K562 (cell line): Measurements from ENCODE around the gene CD207. TPM values are rescaled to one million over a fixed set of nuclear protein-coding genes. Genes with fewer than 3 reads are reported as not detected.

Experiments
- ATAC-seq: fragments of 200-7000 bp; cut with Tn5 transposase; 3 replicates; pipeline ENCODE4 v1.9.1; 2020; ENCODE audit warnings: moderate library complexity
- BruUV-seq: library from RNA; stranded (reverse); fragments of 400-500 nt; replicated peaks from 2 replicates; lab custom pipeline; 2021; lab: Mats Ljungman, UMichigan
- CTCF ChIA-PET: fragments of 300-600 bp; formaldehyde crosslinking; extraction: SDS; loops from one replicate; lab custom pipeline; 2021; ENCODE audit warnings: low intra/inter-chr PET ratio; lab: Yijun Ruan, JAX
- POLR2A ChIA-PET: fragments of 300-600, 350-650 bp; sonication (Branson Sonifier 250); formaldehyde crosslinking; extraction: SDS; loops from one replicate; lab custom pipeline; 2021; ENCODE audit warnings: antibody characterized with exemption, inconsistent platforms; lab: Yijun Ruan, JAX
- DNase-seq, 4 experiments: peaks; one replicate each; pipeline versions ENCODE4 v3.0.0 to v3.0.0-alpha.2; 2011 to 2018; ENCODE audit warnings: low spot score in 3 of 4, mixed read lengths in 3 of 4; ENCODE audit errors: extremely low read depth in 1 of 4
- FAIRE-seq: peaks from 2 replicates; lab custom pipeline; 2011; peaks lifted over from hg19 to GRCh38; lab: Jason Lieb, UNC
- H2AFZ ChIP-seq: 2 replicates; pipeline ENCODE4 v1.6.0; 2011; ENCODE audit warnings: low read depth, low read length, control low read depth, inconsistent platforms
- H3K27ac ChIP-seq: fragments of 200-600 bp; 3 replicates; pipeline ENCODE4 v1.8.0; 2011; ENCODE audit warnings: low read depth, mild to moderate bottlenecking, control low read depth, inconsistent platforms, low read length, moderate library complexity, mixed read lengths; ENCODE audit errors: extremely low read depth
- H3K27me3 ChIP-seq, 2 experiments: fragments of 300-600 bp in 1 of 2; 2 replicates in 1 of 2; 3 replicates in 1 of 2; pipeline versions ENCODE4 v1.6.0 to v1.8.0; 2011; ENCODE audit warnings: inconsistent platforms in 2 of 2, low read length in 2 of 2, mild to moderate bottlenecking in 1 of 2, mixed read lengths in 1 of 2, moderate library complexity in 1 of 2; ENCODE audit not compliant: control insufficient read depth in 2 of 2, insufficient read depth in 2 of 2
- H3K36me3 ChIP-seq: fragments of 300-600 bp; 3 replicates; pipeline ENCODE4 v1.8.0; 2011; ENCODE audit warnings: mild to moderate bottlenecking, low read length, inconsistent platforms; ENCODE audit not compliant: control insufficient read depth, insufficient read depth
- H3K4me1 ChIP-seq, 2 experiments: fragments of 200-600 bp in 1 of 2; replicated peaks in 1 of 2; 2 replicates in 1 of 2; 3 replicates in 1 of 2; pipeline versions ENCODE4 v1.5.1 to v1.8.0; 2011; ENCODE audit warnings: inconsistent platforms in 2 of 2, low read length in 2 of 2, mild to moderate bottlenecking in 1 of 2, mixed read lengths in 1 of 2, moderate library complexity in 1 of 2; ENCODE audit not compliant: control insufficient read depth in 2 of 2, insufficient read depth in 2 of 2
- H3K4me2 ChIP-seq: 2 replicates; pipeline ENCODE4 v1.6.1; 2011; ENCODE audit warnings: low read length, control low read depth, inconsistent platforms, mixed read lengths; ENCODE audit not compliant: insufficient read depth
- H3K4me3 ChIP-seq: fragments of 200-600 bp; sonication (generic), shearing (Covaris generic); 2 replicates; pipeline ENCODE4 v1.5.1; 2016; ENCODE audit warnings: control low read depth, inconsistent platforms
- H3K79me2 ChIP-seq: fragments of 200-600 bp; 3 replicates; pipeline ENCODE4 v1.8.0; 2011; ENCODE audit warnings: low read length, inconsistent platforms; ENCODE audit not compliant: control insufficient read depth, insufficient read depth
- H3K9ac ChIP-seq, 2 experiments: 2 replicates each; pipeline versions ENCODE4 v1.6.0 to v1.6.1; 2011; ENCODE audit warnings: low read depth in 2 of 2, low read length in 2 of 2, control low read depth in 1 of 2, inconsistent platforms in 1 of 2, mild to moderate bottlenecking in 1 of 2, mixed read lengths in 1 of 2; ENCODE audit not compliant: insufficient read depth in 1 of 2
- H3K9me1 ChIP-seq: one replicate; pipeline ENCODE4 v1.6.0; 2011; ENCODE audit warnings: inconsistent platforms, mild to moderate bottlenecking, low read length, moderate library complexity; ENCODE audit not compliant: control insufficient read depth, insufficient read depth
- H3K9me3 ChIP-seq: replicated peaks from 2 replicates; pipeline ENCODE4 v1.5.1; 2011; ENCODE audit warnings: low read depth, low read length, inconsistent platforms; ENCODE audit not compliant: control insufficient read depth, insufficient read depth
- H4K20me1 ChIP-seq: replicated peaks from 2 replicates; pipeline ENCODE4 v1.6.1; 2011; ENCODE audit warnings: low read length, inconsistent platforms, mixed read lengths; ENCODE audit not compliant: control insufficient read depth, insufficient read depth
- ARID1B ChIP-seq: fragments of 450-650 bp; IDR thresholded peaks from 2 replicates; pipeline ENCODE4 v1.6.1; 2016; ENCODE audit warnings: antibody characterized with exemption, mild to moderate bottlenecking, inconsistent platforms
- CCAR2 ChIP-seq: fragments of 200-400 bp; formaldehyde crosslinking; IDR thresholded peaks from 2 replicates; pipeline ENCODE4 v1.6.1; 2017; ENCODE audit warnings: mild to moderate bottlenecking, low read depth, low read length
- DNMT1 ChIP-seq: fragments of 450-650 bp; IDR thresholded peaks from 2 replicates; pipeline ENCODE4 v1.6.1; 2016; ENCODE audit warnings: antibody characterized with exemption, mild to moderate bottlenecking
- ESRRB ChIP-seq: fragments of 250-450 bp; sonication (Bioruptor Pico); IDR thresholded peaks from 2 replicates; pipeline ENCODE4 v1.5.0; 2020; ENCODE audit warnings: mild to moderate bottlenecking, moderate library complexity, borderline replicate concordance
- GTF2A2 ChIP-seq: IDR thresholded peaks from 2 replicates; pipeline ENCODE4 v1.6.1; 2016; ENCODE audit warnings: mild to moderate bottlenecking, missing genetic modification characterization, missing compliant biosample characterization
- HDAC2 ChIP-seq: fragments of 450-650 bp; IDR thresholded peaks from 2 replicates; pipeline ENCODE4 v1.6.1; 2016; ENCODE audit warnings: mild to moderate bottlenecking
- HDGF ChIP-seq: fragments of 450-650 bp; IDR thresholded peaks from 2 replicates; pipeline ENCODE4 v1.6.1; 2016
- HNRNPK ChIP-seq: fragments of 200-400 bp; formaldehyde crosslinking; IDR thresholded peaks from one replicate; pipeline ENCODE4 v1.6.1; 2018; ENCODE audit warnings: mild to moderate bottlenecking, low read depth, low read length; ENCODE audit not compliant: poor library complexity, severe bottlenecking
- LARP7 ChIP-seq: fragments of 450-650 bp; IDR thresholded peaks from 2 replicates; pipeline ENCODE4 v1.6.1; 2016
- MBD2 ChIP-seq: sonication (generic); IDR thresholded peaks from 2 replicates; pipeline ENCODE4 v1.6.1; 2016; ENCODE audit warnings: low read depth, borderline replicate concordance
- MTA3 ChIP-seq: fragments of 450-650 bp; formaldehyde crosslinking; IDR thresholded peaks from 2 replicates; pipeline ENCODE4 v1.6.1; 2017; ENCODE audit warnings: mild to moderate bottlenecking, borderline replicate concordance
- NFYB ChIP-seq: IDR thresholded peaks from 2 replicates; pipeline ENCODE4 v1.6.1; 2011; ENCODE audit warnings: mild to moderate bottlenecking, moderate library complexity; ENCODE audit not compliant: insufficient read length; ENCODE audit errors: extremely low read depth
- SMC3 ChIP-seq: conservative IDR thresholded peaks from 2 replicates; pipeline ENCODE4 v1.6.1; 2011; ENCODE audit warnings: low read depth, low read length, improper control_type of control experiment; ENCODE audit not compliant: insufficient read depth
- ZKSCAN1 ChIP-seq: fragments of 150-350 bp; IDR thresholded peaks from 2 replicates; pipeline ENCODE4 v1.6.1; 2016; ENCODE audit warnings: low read depth, low read length
- ZNF778 ChIP-seq: fragments of 450-650 bp; formaldehyde crosslinking; IDR thresholded peaks from 2 replicates; pipeline ENCODE4 v1.4.0; 2020; ENCODE audit warnings: mild to moderate bottlenecking, moderate library complexity
- WGBS: fragments of 100-300 bp; shearing (Covaris generic); methylation state at CpG from one replicate; pipeline ENCODE4 v1.1.6; 2016; ENCODE audit warnings: low coverage, mixed read lengths; ENCODE audit not compliant: insufficient coverage; ENCODE audit errors: missing lambda C conversion rate; 5-methylcytosine and 5-hydroxymethylcytosine counted together
- in situ Hi-C: fragments of 300-500 bp; cut with MboI; formaldehyde crosslinking; loops from 4 replicates; pipeline ENCODE4 v1.15.0; 2018; ENCODE audit warnings: inconsistent platforms, mixed read lengths
- intact Hi-C: fragments of 100-400 bp; cut with micrococcal nuclease; formaldehyde crosslinking; loops from 2 replicates; pipeline ENCODE4 v1.14.2; 2022
- polyA plus RNA-seq, 8 experiments: library from polyadenylated mRNA; depleted of rRNA in 4 of 8; stranded (reverse) in 5 of 8; unstranded in 3 of 8; fragments of >200 nt; fragmentation: Nextera tagmentation in 2 of 8; fragmentation: Illumina TruSeq in 1 of 8; extraction: Ambion mirVana in 2 of 8; extraction: Trizol in 1 of 8; gene quantifications; 2 replicates each; pipeline versions ENCODE4 v1.2.1 to v1.2.3, GENCODE V29; 2011 to 2014; ENCODE audit warnings: inconsistent platforms in 1 of 8, missing spikeins in 1 of 8
- total RNA-seq, 7 experiments: library from RNA; depleted of rRNA in 6 of 7; stranded (reverse); fragments of >200 nt in 6 of 7; fragmentation: Illumina TruSeq in 2 of 7; extraction: Trizol in 2 of 7; gene quantifications; 2 replicates each; pipeline versions ENCODE4 v1.2.1 to v1.2.3, GENCODE V29; 2011 to 2021; ENCODE audit warnings: low replicate concordance in 1 of 7
- TF ChIP-seq, protein P1 (sequence below): sonication (generic); formaldehyde crosslinking; IDR thresholded peaks from 2 replicates; pipeline ENCODE4 v1.8.1; 2023; ENCODE audit warnings: mild to moderate bottlenecking, missing genetic modification reagents
- TF ChIP-seq, protein P2 (sequence below), 2 experiments: fragments of 450-650 bp; IDR thresholded peaks; 2 replicates each; pipeline ENCODE4 v1.6.1; 2016
- TF ChIP-seq, protein P3 (sequence below): fragments of 250-450 bp; sonication (Bioruptor Pico); IDR thresholded peaks from 2 replicates; pipeline ENCODE4 v1.4.0; 2020; ENCODE audit warnings: mild to moderate bottlenecking, moderate library complexity, borderline replicate concordance

Gene CD207
- total and polyA plus RNA-seq, 9 of the 15 experiments (the other 6 are each of a cell fraction or from before 2014, with no cell fraction given): not detected

DNA sequence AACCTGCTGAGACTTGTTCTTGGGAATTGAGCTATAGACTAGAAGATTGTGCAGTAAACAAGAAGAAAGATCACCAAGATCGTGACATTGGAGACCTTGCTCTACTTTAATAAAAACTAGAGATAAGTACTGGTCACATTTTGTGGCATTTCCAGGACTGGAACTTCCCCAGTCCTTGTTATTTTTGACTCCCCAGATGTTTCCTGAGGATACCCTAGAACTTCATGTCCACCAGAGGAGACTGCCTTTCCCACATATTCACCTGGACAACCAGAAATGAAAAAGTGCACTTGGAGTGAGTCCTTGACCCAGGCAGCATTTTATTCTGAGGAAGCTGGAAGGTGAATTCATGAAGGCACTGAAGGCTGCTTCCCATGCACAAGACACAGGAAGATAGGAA is 5.7 kb downstream of the CD207 start:
- BruUV-seq: no TSS peak
- Histone ChIP-seq H3K36me3 (no peaks in the 10 kb centered on the region), H3K4me3 (no peak overlapping the region), H3K4me1 (no peaks in the 10 kb centered on the region; a peak in 1 of 5 replicates), H3K4me2 (no peak overlapping the region), H3K9ac (no peak overlapping the region), H3K9me1 (no peaks in the 10 kb centered on the region), H3K27ac (no peak overlapping the region), H3K79me2 (no peaks in the 10 kb centered on the region), H3K9me3 (no peaks in the 10 kb centered on the region)
- intact Hi-C loops: no loop called here
- ChIA-PET POLR2A (interaction anchor here (1.0 to 1.1 kb wide), 2 partner anchors 10 to 32 kb away, joined by 4 read pairs; no protein-coding TSS in a partner anchor), CTCF (no interaction called here)
- 0% methylated on average over 1 of the region's 1 CpG for WGBS
- FAIRE-seq: no peak
- TF ChIP-seq NFYB: no peak
- no peak for TF ChIP-seq HDAC2
- TF ChIP-seq DNMT1: no peak
- no peak for TF ChIP-seq SMC3
- TF ChIP-seq ZNF778 (CRISPR knock-in tag): no peak
- no peak for TF ChIP-seq ZKSCAN1
- no peak for TF ChIP-seq LARP7
- TF ChIP-seq, protein P1, sequence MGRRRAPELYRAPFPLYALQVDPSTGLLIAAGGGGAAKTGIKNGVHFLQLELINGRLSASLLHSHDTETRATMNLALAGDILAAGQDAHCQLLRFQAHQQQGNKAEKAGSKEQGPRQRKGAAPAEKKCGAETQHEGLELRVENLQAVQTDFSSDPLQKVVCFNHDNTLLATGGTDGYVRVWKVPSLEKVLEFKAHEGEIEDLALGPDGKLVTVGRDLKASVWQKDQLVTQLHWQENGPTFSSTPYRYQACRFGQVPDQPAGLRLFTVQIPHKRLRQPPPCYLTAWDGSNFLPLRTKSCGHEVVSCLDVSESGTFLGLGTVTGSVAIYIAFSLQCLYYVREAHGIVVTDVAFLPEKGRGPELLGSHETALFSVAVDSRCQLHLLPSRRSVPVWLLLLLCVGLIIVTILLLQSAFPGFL (CRISPR knock-in tag): no peak
- TF ChIP-seq, protein P2, sequence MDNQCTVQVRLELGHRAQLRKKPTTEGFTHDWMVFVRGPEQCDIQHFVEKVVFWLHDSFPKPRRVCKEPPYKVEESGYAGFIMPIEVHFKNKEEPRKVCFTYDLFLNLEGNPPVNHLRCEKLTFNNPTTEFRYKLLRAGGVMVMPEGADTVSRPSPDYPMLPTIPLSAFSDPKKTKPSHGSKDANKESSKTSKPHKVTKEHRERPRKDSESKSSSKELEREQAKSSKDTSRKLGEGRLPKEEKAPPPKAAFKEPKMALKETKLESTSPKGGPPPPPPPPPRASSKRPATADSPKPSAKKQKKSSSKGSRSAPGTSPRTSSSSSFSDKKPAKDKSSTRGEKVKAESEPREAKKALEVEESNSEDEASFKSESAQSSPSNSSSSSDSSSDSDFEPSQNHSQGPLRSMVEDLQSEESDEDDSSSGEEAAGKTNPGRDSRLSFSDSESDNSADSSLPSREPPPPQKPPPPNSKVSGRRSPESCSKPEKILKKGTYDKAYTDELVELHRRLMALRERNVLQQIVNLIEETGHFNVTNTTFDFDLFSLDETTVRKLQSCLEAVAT (IDR thresholded peaks at IDR 0.05): no peak
- no peak for TF ChIP-seq HDGF
- TF ChIP-seq, protein P3, sequence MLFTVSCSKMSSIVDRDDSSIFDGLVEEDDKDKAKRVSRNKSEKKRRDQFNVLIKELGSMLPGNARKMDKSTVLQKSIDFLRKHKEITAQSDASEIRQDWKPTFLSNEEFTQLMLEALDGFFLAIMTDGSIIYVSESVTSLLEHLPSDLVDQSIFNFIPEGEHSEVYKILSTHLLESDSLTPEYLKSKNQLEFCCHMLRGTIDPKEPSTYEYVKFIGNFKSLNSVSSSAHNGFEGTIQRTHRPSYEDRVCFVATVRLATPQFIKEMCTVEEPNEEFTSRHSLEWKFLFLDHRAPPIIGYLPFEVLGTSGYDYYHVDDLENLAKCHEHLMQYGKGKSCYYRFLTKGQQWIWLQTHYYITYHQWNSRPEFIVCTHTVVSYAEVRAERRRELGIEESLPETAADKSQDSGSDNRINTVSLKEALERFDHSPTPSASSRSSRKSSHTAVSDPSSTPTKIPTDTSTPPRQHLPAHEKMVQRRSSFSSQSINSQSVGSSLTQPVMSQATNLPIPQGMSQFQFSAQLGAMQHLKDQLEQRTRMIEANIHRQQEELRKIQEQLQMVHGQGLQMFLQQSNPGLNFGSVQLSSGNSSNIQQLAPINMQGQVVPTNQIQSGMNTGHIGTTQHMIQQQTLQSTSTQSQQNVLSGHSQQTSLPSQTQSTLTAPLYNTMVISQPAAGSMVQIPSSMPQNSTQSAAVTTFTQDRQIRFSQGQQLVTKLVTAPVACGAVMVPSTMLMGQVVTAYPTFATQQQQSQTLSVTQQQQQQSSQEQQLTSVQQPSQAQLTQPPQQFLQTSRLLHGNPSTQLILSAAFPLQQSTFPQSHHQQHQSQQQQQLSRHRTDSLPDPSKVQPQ: no peak
- TF ChIP-seq CCAR2: no peak
- no peak for TF ChIP-seq ESRRB (CRISPR knock-in tag)
- no peak for TF ChIP-seq HNRNPK
- no peak for TF ChIP-seq GTF2A2
- TF ChIP-seq ARID1B: no peak
- TF ChIP-seq MTA3: no peak
- no peak for TF ChIP-seq MBD2
- TF ChIP-seq, all 486 proteins: peak for 0
- no peaks in the 10 kb centered on the region for H4K20me1 ChIP-seq
- ATAC-seq: no peak
- H3K27me3 ChIP-seq: peaks cover 24 to 51% of the 10 kb centered on the region in 2 experiments
- no peak overlapping the region for H2AFZ ChIP-seq
- DNase-seq: no peak
- in situ Hi-C loops: no loop called here
